Prostate gland (tissue), 2 donors: ENCODE results near the gene ASH1L.

Source experiments
- POLR2A ChIP-seq: fragments of 450-650 bp; IDR thresholded peaks from one replicate; pipeline ENCODE4 v1.6.1; 2016; ENCODE audit warnings: antibody characterized with exemption, mild to moderate bottlenecking
- POLR2AphosphoS5 ChIP-seq: sonication (generic); formaldehyde crosslinking; IDR thresholded peaks from one replicate; pipeline ENCODE4 v1.6.1; 2017; ENCODE audit warnings: antibody characterized with exemption
- TF ChIP-seq, protein P1 (sequence below), 4 experiments: fragments of 200-600 bp in 2 of 4; fragments of 450-650 bp in 2 of 4; sonication (generic) in 2 of 4; IDR thresholded peaks; 1 replicate in 3 of 4; 2 replicates in 1 of 4; pipeline ENCODE4 v1.5.1; 2016 to 2019; ENCODE audit warnings: antibody characterized with exemption in 4 of 4, mild to moderate bottlenecking in 2 of 4, moderate library complexity in 2 of 4

DNA sequence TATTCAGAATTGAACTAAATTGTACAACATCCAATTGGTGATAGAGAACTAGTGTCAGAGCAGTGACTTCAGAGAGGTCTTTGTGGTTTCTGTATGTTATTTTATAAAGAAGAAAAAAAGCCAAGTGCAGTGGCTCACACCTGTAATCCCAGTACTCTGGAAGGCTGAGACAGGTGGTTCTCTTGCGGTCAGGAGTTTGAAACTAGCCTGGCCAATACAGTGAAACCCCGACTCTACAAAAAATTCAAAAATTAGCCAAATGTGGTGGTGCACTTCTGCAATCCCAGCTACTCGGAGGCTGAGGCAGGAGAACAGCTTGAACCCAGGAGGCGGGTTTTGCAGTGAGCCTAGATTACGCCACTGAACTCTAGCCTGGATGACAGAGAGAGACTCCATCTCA, 90.7 kb downstream of the ASH1L start:
- TF ChIP-seq POLR2AphosphoS5 (no peak), POLR2A (no peak)
- TF ChIP-seq, protein P1, sequence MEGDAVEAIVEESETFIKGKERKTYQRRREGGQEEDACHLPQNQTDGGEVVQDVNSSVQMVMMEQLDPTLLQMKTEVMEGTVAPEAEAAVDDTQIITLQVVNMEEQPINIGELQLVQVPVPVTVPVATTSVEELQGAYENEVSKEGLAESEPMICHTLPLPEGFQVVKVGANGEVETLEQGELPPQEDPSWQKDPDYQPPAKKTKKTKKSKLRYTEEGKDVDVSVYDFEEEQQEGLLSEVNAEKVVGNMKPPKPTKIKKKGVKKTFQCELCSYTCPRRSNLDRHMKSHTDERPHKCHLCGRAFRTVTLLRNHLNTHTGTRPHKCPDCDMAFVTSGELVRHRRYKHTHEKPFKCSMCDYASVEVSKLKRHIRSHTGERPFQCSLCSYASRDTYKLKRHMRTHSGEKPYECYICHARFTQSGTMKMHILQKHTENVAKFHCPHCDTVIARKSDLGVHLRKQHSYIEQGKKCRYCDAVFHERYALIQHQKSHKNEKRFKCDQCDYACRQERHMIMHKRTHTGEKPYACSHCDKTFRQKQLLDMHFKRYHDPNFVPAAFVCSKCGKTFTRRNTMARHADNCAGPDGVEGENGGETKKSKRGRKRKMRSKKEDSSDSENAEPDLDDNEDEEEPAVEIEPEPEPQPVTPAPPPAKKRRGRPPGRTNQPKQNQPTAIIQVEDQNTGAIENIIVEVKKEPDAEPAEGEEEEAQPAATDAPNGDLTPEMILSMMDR (IDR thresholded peaks at IDR 0.05), result no peak
